Peyer's patch (tissue), 4 donors: ENCODE measurements around the gene MOCS2.

Experiments used
- POLR2A ChIP-seq, 2 donors: fragments of 450-650 bp; IDR thresholded peaks; one replicate each; pipeline ENCODE4 v1.5.1; 2017; ENCODE audit warnings: antibody characterized with exemption in 2 of 2, mild to moderate bottlenecking in 2 of 2, moderate library complexity in 2 of 2
- TF ChIP-seq, protein P1 (sequence below), 6 experiments: fragments of 450-650 bp in 4 of 6; fragments of 200-600 bp in 2 of 6; sonication (generic) in 1 of 6; IDR thresholded peaks; one replicate each; pipeline ENCODE4 v1.5.1; 2017 to 2019; ENCODE audit warnings: antibody characterized with exemption in 6 of 6, mild to moderate bottlenecking in 3 of 6, moderate library complexity in 1 of 6

DNA sequence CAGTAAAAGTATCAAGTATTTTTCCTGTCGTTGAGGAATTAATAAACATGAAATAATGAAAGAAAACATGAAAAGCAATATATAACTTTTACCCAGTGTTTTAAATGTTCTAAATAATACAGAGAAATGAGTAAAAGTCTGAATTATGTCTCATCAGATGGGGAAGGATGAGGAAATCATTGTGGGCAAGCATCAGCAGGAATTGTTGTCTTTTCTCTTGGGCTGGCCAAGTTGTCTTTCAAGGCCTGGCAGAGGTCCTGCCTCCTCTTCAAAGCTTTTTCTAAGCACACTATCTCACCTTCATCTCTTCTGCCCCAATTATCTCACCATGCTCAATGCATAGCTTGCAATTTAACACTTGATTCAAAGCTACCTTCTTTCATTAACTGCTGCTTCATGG lies 41.9 kb downstream of the MOCS2 start:
- TF ChIP-seq, protein P1, sequence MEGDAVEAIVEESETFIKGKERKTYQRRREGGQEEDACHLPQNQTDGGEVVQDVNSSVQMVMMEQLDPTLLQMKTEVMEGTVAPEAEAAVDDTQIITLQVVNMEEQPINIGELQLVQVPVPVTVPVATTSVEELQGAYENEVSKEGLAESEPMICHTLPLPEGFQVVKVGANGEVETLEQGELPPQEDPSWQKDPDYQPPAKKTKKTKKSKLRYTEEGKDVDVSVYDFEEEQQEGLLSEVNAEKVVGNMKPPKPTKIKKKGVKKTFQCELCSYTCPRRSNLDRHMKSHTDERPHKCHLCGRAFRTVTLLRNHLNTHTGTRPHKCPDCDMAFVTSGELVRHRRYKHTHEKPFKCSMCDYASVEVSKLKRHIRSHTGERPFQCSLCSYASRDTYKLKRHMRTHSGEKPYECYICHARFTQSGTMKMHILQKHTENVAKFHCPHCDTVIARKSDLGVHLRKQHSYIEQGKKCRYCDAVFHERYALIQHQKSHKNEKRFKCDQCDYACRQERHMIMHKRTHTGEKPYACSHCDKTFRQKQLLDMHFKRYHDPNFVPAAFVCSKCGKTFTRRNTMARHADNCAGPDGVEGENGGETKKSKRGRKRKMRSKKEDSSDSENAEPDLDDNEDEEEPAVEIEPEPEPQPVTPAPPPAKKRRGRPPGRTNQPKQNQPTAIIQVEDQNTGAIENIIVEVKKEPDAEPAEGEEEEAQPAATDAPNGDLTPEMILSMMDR (IDR thresholded peaks at IDR 0.05): no peak
- TF ChIP-seq POLR2A (IDR thresholded peaks at IDR 0.05): no peak
